Calu3 (cell line): ENCODE measurements around the gene NEK3. TPM values are rescaled to one million over a fixed set of nuclear protein-coding genes. Genes with fewer than 3 reads are reported as not detected.

Source experiments
- BruUV-seq: library from RNA; stranded (reverse); fragments of 400-500 nt; replicated peaks from 2 replicates; lab custom pipeline; 2021; lab: Mats Ljungman, UMichigan
- CTCF ChIA-PET: fragments of 300-600 bp; sonication (Branson Sonifier 250); formaldehyde crosslinking; loops from one replicate; lab custom pipeline; 2022; ENCODE audit warnings: antibody characterized with exemption; lab: Charles Lee
- DNase-seq: peaks from one replicate; pipeline ENCODE4 v3.0.0; 2022
- H3K27ac Mint-ChIP-seq: one replicate; pipeline ENCODE4 v1.8.0; 2022; ENCODE audit warnings: mixed read lengths; ENCODE audit not compliant: unreplicated experiment
- H3K27me3 Mint-ChIP-seq: one replicate; pipeline ENCODE4 v1.8.0; 2022; ENCODE audit warnings: mixed read lengths; ENCODE audit not compliant: unreplicated experiment
- H3K36me3 Mint-ChIP-seq: one replicate; pipeline ENCODE4 v1.8.0; 2022; ENCODE audit warnings: mild to moderate bottlenecking, moderate library complexity, mixed read lengths; ENCODE audit not compliant: insufficient read depth, unreplicated experiment
- H3K4me1 Mint-ChIP-seq: one replicate; pipeline ENCODE4 v1.8.0; 2022; ENCODE audit warnings: mild to moderate bottlenecking, low read depth, mixed read lengths; ENCODE audit not compliant: unreplicated experiment
- H3K4me3 Mint-ChIP-seq: one replicate; pipeline ENCODE4 v1.8.0; 2022; ENCODE audit warnings: mild to moderate bottlenecking, low read depth, moderate library complexity, mixed read lengths; ENCODE audit not compliant: unreplicated experiment
- H3K9me3 Mint-ChIP-seq: one replicate; pipeline ENCODE4 v1.8.0; 2022; ENCODE audit warnings: low read depth, mixed read lengths; ENCODE audit not compliant: unreplicated experiment
- CTCF ChIP-seq: fragments of 200-600 bp; IDR thresholded peaks from one replicate; pipeline ENCODE4 v1.8.0; 2022; ENCODE audit warnings: antibody characterized with exemption; ENCODE audit not compliant: unreplicated experiment
- intact Hi-C: fragments of 100-400 bp; cut with micrococcal nuclease; formaldehyde crosslinking; loops from one replicate; pipeline ENCODE4 v1.10.0; 2022; ENCODE audit not compliant: unreplicated experiment
- total RNA-seq: library from RNA; stranded (reverse); gene quantifications from 2 replicates; pipeline ENCODE4 v1.2.3, GENCODE V29; 2022

The NEK3 gene
- total RNA-seq, 1 experiment from 2014 or later = 2.7 TPM

DNA sequence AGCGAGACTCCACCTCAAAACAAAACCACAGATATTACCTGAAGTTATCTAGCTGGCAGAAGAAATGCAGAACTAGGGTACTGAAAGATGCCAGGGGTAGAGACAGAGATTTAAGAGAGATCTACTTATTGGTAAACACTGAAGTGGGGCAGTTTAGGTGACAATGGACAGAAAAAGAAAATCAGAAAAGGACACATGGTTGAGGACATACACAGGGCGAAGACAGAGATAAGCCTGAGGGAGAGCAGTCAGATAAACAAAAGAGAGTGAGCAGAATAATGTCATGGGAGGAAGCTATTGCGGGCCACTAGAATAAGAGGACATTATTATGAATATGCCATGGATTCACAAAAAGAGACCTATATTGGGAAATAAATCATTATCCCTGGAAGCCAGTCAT lies 33.9 kb downstream of the NEK3 start:
- Mint-ChIP-seq H3K27me3 (no peaks in the 10 kb centered on the region), H3K36me3 (peaks cover 10% of the 10 kb centered on the region), H3K4me3 (no peak overlapping the region), H3K9me3 (no peaks in the 10 kb centered on the region), H3K27ac (no peak overlapping the region), H3K4me1 (no peaks in the 10 kb centered on the region)
- DNase-seq = no peak
- CTCF ChIA-PET = no interaction called here
- TF ChIP-seq CTCF = no peak
- BruUV-seq = no TSS peak
- intact Hi-C loops = no loop called here

DNA sequence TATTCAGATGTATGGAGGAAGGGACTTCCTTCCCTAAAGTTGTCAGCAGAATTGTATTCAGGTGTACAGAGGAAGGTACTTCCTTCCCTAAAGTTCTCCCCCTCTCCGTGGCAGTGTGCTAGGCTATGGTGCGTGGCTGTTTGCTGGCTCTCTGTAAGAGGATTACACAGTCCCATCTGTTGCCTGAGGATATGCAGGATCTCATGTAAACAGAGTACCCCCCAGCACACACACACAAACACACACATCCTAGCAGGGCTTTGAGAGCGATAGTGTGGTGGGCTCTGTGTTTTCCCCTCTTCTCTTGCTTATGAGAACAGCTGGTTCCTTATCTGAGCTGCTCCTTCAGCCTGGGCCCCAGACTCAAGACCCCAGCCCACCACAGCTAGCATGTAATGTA lies 40.8 kb downstream of the NEK3 start:
- Mint-ChIP-seq H3K4me3 (no peak overlapping the region), H3K4me1 (no peaks in the 10 kb centered on the region), H3K36me3 (no peaks in the 10 kb centered on the region), H3K27me3 (peaks cover 11% of the 10 kb centered on the region), H3K27ac (no peak overlapping the region), H3K9me3 (no peaks in the 10 kb centered on the region)
- CTCF ChIA-PET = no interaction called here
- BruUV-seq = no TSS peak
- DNase-seq = no peak
- intact Hi-C loops = no loop called here
- TF ChIP-seq CTCF = no peak

GRCh38 chr13:52118095-52118494 lies 41.3 kb downstream of the NEK3 start:
- Mint-ChIP-seq H3K4me3 (no peak overlapping the region), H3K4me1 (no peaks in the 10 kb centered on the region), H3K9me3 (no peaks in the 10 kb centered on the region), H3K36me3 (no peaks in the 10 kb centered on the region), H3K27ac (no peak overlapping the region), H3K27me3 (peaks cover 11% of the 10 kb centered on the region)
- no peak for TF ChIP-seq CTCF
- intact Hi-C loops = no loop called here
- BruUV-seq = no TSS peak
- DNase-seq = no peak
- CTCF ChIA-PET = no interaction called here

- Mint-ChIP-seq H3K27me3 (peaks cover 11% of the 10 kb centered on the region), H3K36me3 (no peaks in the 10 kb centered on the region), H3K4me1 (no peaks in the 10 kb centered on the region), H3K27ac (no peak overlapping the region), H3K9me3 (no peaks in the 10 kb centered on the region), H3K4me3 (no peak overlapping the region)
- CTCF ChIA-PET = no interaction called here
- TF ChIP-seq CTCF = no peak
- intact Hi-C loops = no loop called here
- BruUV-seq = no TSS peak
- DNase-seq = no peak
These were observed 46.8 kb downstream of the NEK3 start for GRCh38 chr13:52112591-52112990.
